ENCODE data around the gene FLT3LG. TPM values are rescaled to one million over a fixed set of nuclear protein-coding genes. Genes with fewer than 3 reads are reported as not detected.
A peak's percentile ranks its signal among the peaks of the same experiment; 100 is the strongest.

Gene FLT3LG
- total and polyA plus RNA-seq, 3 experiments from 2014 or later, result 63.9 to 148 (median 71.5) TPM

GRCh38 chr19:49447485-49448431 is 26.3 kb upstream of the FLT3LG start:
- Histone ChIP-seq H3K4me1 (ENCODE audit: insufficient read depth, low read length) (peaks cover 38% of the 10 kb centered on the region), H3K36me3 (ENCODE audit: insufficient read depth, low read length) (peaks cover 14% of the 10 kb centered on the region), H3K9me3 (ENCODE audit: low read length) (no peaks in the 10 kb centered on the region), H3K27ac (ENCODE audit: low read depth, low read length) (no peak overlapping the region), H3K27me3 (ENCODE audit: insufficient read depth, low read length, poor library complexity, severe bottlenecking) (no peaks in the 10 kb centered on the region), H3K4me3 (ENCODE audit: low read length) (no peak overlapping the region)
- Mint-ChIP-seq H3K36me3 (peaks cover 8 to 53% (median 11%) of the 10 kb centered on the region in 3 donors), H3K4me1 (peaks cover 38 to 64% (median 39%) of the 10 kb centered on the region in 3 donors), H3K27ac (peak overlapping the region in 6 of 8 donors; percentile 15 to 94 (median 57)), H3K9me3 (no peaks in the 10 kb centered on the region), H3K27me3 (peaks cover 0 to 2% of the 10 kb centered on the region in 2 donors), H3K4me3 (peak overlapping the region in 2 of 7 donors; percentile 14 to 33)
- POLR2A ChIA-PET, result interaction anchor here (0.6 kb wide), 2 partner anchors 52 to 108 kb away, joined by 3 to 9 read pairs; no protein-coding TSS in a partner anchor
- CTCF ChIA-PET, result interaction anchor here (1.4 to 2.5 kb wide), 3 partner anchors 23 to 122 kb away, joined by 3 to 12 read pairs (median 5); no protein-coding TSS in a partner anchor
- DNase-seq, result no peak

- Mint-ChIP-seq H3K4me1 (peaks cover 43 to 66% (median 44%) of the 10 kb centered on the region in 3 donors), H3K36me3 (peaks cover 8 to 59% (median 11%) of the 10 kb centered on the region in 3 donors), H3K27me3 (no peaks in the 10 kb centered on the region), H3K9me3 (no peaks in the 10 kb centered on the region), H3K4me3 (peak overlapping the region in 4 of 7 donors; percentile 14 to 55 (median 33)), H3K27ac (peak overlapping the region in 7 of 8 donors; percentile 15 to 94 (median 53))
- H3K36me3 ChIP-seq (ENCODE audit: insufficient read depth, low read length), result peaks cover 14% of the 10 kb centered on the region
- DNase-seq, result no peak
- no peak overlapping the region for H3K27ac ChIP-seq (ENCODE audit: low read depth, low read length)
- no peaks in the 10 kb centered on the region for H3K27me3 ChIP-seq (ENCODE audit: insufficient read depth, low read length, poor library complexity, severe bottlenecking)
- POLR2A ChIA-PET, result no interaction called here
- no peaks in the 10 kb centered on the region for H3K9me3 ChIP-seq (ENCODE audit: low read length)
- H3K4me1 ChIP-seq (ENCODE audit: insufficient read depth, low read length), result peaks cover 41% of the 10 kb centered on the region
- CTCF ChIA-PET, result interaction anchor here (1.4 to 2.5 kb wide), 3 partner anchors 22 to 121 kb away, joined by 3 to 12 read pairs (median 5); no protein-coding TSS in a partner anchor
- no peak overlapping the region for H3K4me3 ChIP-seq (ENCODE audit: low read length)
These were observed 25.6 kb upstream of the FLT3LG start for GRCh38 chr19:49448432-49448786.

GRCh38 chr19:49450405-49450804 is 23.6 kb upstream of the FLT3LG start:
- CTCF ChIA-PET, result interaction anchor here (1.2 to 4.7 kb wide), 2 partner anchors 20 to 26 kb away, joined by 3 to 51 read pairs; no protein-coding TSS in a partner anchor
- H3K4me3 ChIP-seq (ENCODE audit: low read length), result peak overlapping the region; percentile 99

GRCh38 chr19:49451430-49452181 is 22.4 kb upstream of the FLT3LG start, which contains the start of gene PIH1D1:
Gene PIH1D1, minus strand, starts transcription at chr19:49451814. Its CDS starts 240 bp downstream, at chr19:49451574.
- Histone ChIP-seq H3K36me3 (ENCODE audit: insufficient read depth, low read length) (peaks cover 14% of the 10 kb centered on the region), H3K27me3 (ENCODE audit: insufficient read depth, low read length, poor library complexity, severe bottlenecking) (no peaks in the 10 kb centered on the region), H3K4me1 (ENCODE audit: insufficient read depth, low read length) (peaks cover 48% of the 10 kb centered on the region), H3K9me3 (ENCODE audit: low read length) (no peaks in the 10 kb centered on the region), H3K27ac (ENCODE audit: low read depth, low read length) (peak within 1 kb of the TSS; percentile 99), H3K4me3 (ENCODE audit: low read length) (peak within 1 kb of the TSS; percentile 99)
- H3K4me1 Mint-ChIP-seq, result peaks cover 43 to 69% (median 48%) of the 10 kb centered on the region in 3 donors
- H3K27me3 Mint-ChIP-seq, result no peaks in the 10 kb centered on the region
- peak within 1 kb of the TSS; percentile 80 to 100 (median 100) for H3K27ac Mint-ChIP-seq
- ChIA-PET POLR2A (interaction anchor here (0.6 to 3.0 kb wide), 11 partner anchors 10 to 1341 kb away, joined by 3 to 62 read pairs (median 5); partner anchors contain the start of gene RPS11), CTCF (interaction anchor here (0.7 to 4.7 kb wide), 6 partner anchors 10 to 44 kb away, joined by 3 to 51 read pairs (median 3); partner anchors contain the start of genes FLT3LG and RPS11)
- DNase-seq, result peak; percentile 88 to 97 (median 93)
- peak within 1 kb of the TSS; percentile 93 to 100 (median 98) for H3K4me3 Mint-ChIP-seq
- H3K36me3 Mint-ChIP-seq, result peaks cover 8 to 65% (median 12%) of the 10 kb centered on the region in 3 donors
- no peaks in the 10 kb centered on the region for H3K9me3 Mint-ChIP-seq

More at GRCh38 chr19:49450405-49450804, 23.6 kb upstream of the FLT3LG start:
- Mint-ChIP-seq H3K27ac (peak overlapping the region in 7 of 8 donors; percentile 66 to 100 (median 80)), H3K36me3 (peaks cover 8 to 64% (median 11%) of the 10 kb centered on the region in 3 donors), H3K4me3 (peak overlapping the region; percentile 64 to 100 (median 98)), H3K4me1 (peaks cover 41 to 61% (median 44%) of the 10 kb centered on the region in 3 donors), H3K27me3 (no peaks in the 10 kb centered on the region), H3K9me3 (no peaks in the 10 kb centered on the region)
- Histone ChIP-seq H3K9me3 (ENCODE audit: low read length) (no peaks in the 10 kb centered on the region), H3K27ac (ENCODE audit: low read depth, low read length) (peak overlapping the region; percentile 88), H3K36me3 (ENCODE audit: insufficient read depth, low read length) (peaks cover 14% of the 10 kb centered on the region), H3K4me1 (ENCODE audit: insufficient read depth, low read length) (peaks cover 48% of the 10 kb centered on the region), H3K27me3 (ENCODE audit: insufficient read depth, low read length, poor library complexity, severe bottlenecking) (no peaks in the 10 kb centered on the region)
- POLR2A ChIA-PET, result interaction anchor here (0.5 to 0.7 kb wide), 2 partner anchors 41 to 45 kb away, joined by 3 read pairs; no protein-coding TSS in a partner anchor
- no peak for DNase-seq

GRCh38 chr19:49453013-49453756 is 20.8 kb upstream of the FLT3LG start, which contains the start of gene ALDH16A1:
Gene ALDH16A1, plus strand, starts transcription at chr19:49453225. Its CDS starts 107 bp downstream, at chr19:49453332.
- Mint-ChIP-seq H3K27ac (peak within 1 kb of the TSS; percentile 80 to 100 (median 100)), H3K4me1 (peaks cover 44 to 71% (median 50%) of the 10 kb centered on the region in 3 donors), H3K9me3 (no peaks in the 10 kb centered on the region), H3K27me3 (no peaks in the 10 kb centered on the region), H3K4me3 (peak within 1 kb of the TSS; percentile 93 to 100 (median 98)), H3K36me3 (peaks cover 7 to 58% (median 13%) of the 10 kb centered on the region in 3 donors)
- no peaks in the 10 kb centered on the region for H3K9me3 ChIP-seq (ENCODE audit: low read length)
- H3K27me3 ChIP-seq (ENCODE audit: insufficient read depth, low read length, poor library complexity, severe bottlenecking), result no peaks in the 10 kb centered on the region
- peaks cover 13% of the 10 kb centered on the region for H3K36me3 ChIP-seq (ENCODE audit: insufficient read depth, low read length)
- ChIA-PET POLR2A (interaction anchor here (0.6 to 3.0 kb wide), 9 partner anchors 9 to 189 kb away, joined by 3 to 62 read pairs (median 5); partner anchors contain the start of genes FLT3LG, RPS11 and SCAF1), CTCF (interaction anchor here (1.2 to 4.7 kb wide), 7 partner anchors 8 to 94 kb away, joined by 3 to 51 read pairs (median 5); partner anchors contain the start of gene FLT3LG)
- peak within 1 kb of the TSS; percentile 99 for H3K27ac ChIP-seq (ENCODE audit: low read depth, low read length)
- peak; percentile 96 to 99 (median 99) for DNase-seq
- peak within 1 kb of the TSS; percentile 99 for H3K4me3 ChIP-seq (ENCODE audit: low read length)
- peaks cover 45% of the 10 kb centered on the region for H3K4me1 ChIP-seq (ENCODE audit: insufficient read depth, low read length)

DNA sequence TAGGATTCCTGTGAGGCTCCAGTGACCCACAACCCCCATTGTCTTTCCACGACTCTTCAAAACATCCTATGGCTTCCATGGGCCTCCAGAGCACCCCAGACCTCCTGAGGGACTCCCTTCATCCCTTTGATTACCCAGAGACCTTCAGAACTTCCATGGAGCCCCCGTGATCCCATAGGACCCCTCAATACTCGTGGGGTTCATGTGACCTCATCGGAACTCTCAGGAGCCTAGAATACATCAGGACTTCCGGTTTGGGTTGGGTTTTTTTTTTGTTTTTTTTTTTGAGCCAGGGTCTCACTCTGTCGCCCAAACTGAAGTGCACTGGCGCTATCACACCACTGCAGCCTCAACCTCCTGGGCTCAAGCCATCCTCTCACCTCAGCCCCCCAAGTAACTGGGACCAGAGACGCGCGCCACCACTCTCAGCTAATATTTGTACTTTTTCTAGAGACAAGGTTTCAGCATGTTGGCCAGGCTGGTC is 20.2 kb upstream of the FLT3LG start:
- Histone ChIP-seq H3K36me3 (ENCODE audit: insufficient read depth, low read length) (peaks cover 12% of the 10 kb centered on the region), H3K4me3 (ENCODE audit: low read length) (peak overlapping the region; percentile 99), H3K27ac (ENCODE audit: low read depth, low read length) (peak overlapping the region; percentile 99), H3K9me3 (ENCODE audit: low read length) (no peaks in the 10 kb centered on the region), H3K27me3 (ENCODE audit: insufficient read depth, low read length, poor library complexity, severe bottlenecking) (no peaks in the 10 kb centered on the region), H3K4me1 (ENCODE audit: insufficient read depth, low read length) (peaks cover 41% of the 10 kb centered on the region)
- ChIA-PET CTCF (interaction anchor here (1.2 to 4.7 kb wide), 6 partner anchors 9 to 93 kb away, joined by 3 to 51 read pairs (median 4); partner anchors contain the start of gene FLT3LG), POLR2A (interaction anchor here (0.5 to 3.0 kb wide), 9 partner anchors 9 to 714 kb away, joined by 3 to 62 read pairs (median 5); partner anchors contain the start of genes FLT3LG, RPS11 and SCAF1)
- Mint-ChIP-seq H3K36me3 (peaks cover 3 to 54% (median 11%) of the 10 kb centered on the region in 3 donors), H3K4me3 (peak overlapping the region; percentile 90 to 100 (median 97)), H3K4me1 (peaks cover 40 to 66% (median 46%) of the 10 kb centered on the region in 3 donors), H3K9me3 (no peaks in the 10 kb centered on the region), H3K27ac (peak overlapping the region; percentile 80 to 100 (median 100)), H3K27me3 (no peaks in the 10 kb centered on the region)
- peak in 1 of 5 donors; percentile 20 for DNase-seq

Data from CD8-positive, alpha-beta memory T cell (primary cell).